Endometrial microvascular endothelial cells (primary cell): ENCODE results near the gene NRP1. TPM values are rescaled to one million over a fixed set of nuclear protein-coding genes. Genes with fewer than 3 reads are reported as not detected.

Source experiments
- in situ Hi-C: cut with HindIII; loops from 2 replicates; pipeline ENCODE4 v1.10.0; 2017; ENCODE audit warnings: low sequenced_read_pairs, low pct_unique_long_range_greater_than_20kb; ENCODE audit errors: inconsistent ontology term
- total RNA-seq: library from RNA; depleted of rRNA; stranded (reverse); fragments of >200 nt; gene quantifications from one replicate; pipeline ENCODE4 v1.2.3, GENCODE V29; 2015; ENCODE audit errors: inconsistent ontology term

NRP1 gene
- total RNA-seq, 1 donor from 2014 or later: 149 TPM

- in situ Hi-C loops: no loop called here
Measured at GRCh38 chr10:33329178-33329577, 5.3 kb downstream of the NRP1 start.

- in situ Hi-C loops: no loop called here
Measured at GRCh38 chr10:33328253-33328652, 6.2 kb downstream of the NRP1 start.

GRCh38 chr10:33327751-33328150 lies 6.7 kb downstream of the NRP1 start:
- in situ Hi-C loops: no loop called here

- in situ Hi-C loops: no loop called here
Measured at GRCh38 chr10:33326933-33327332, 7.5 kb downstream of the NRP1 start.

GRCh38 chr10:33325929-33326328 lies 8.5 kb downstream of the NRP1 start:
- in situ Hi-C loops: no loop called here

- in situ Hi-C loops: no loop called here
Measured at GRCh38 chr10:33323721-33324120, 10.7 kb downstream of the NRP1 start.

- in situ Hi-C loops: no loop called here
Measured at GRCh38 chr10:33321516-33321915, 13.0 kb downstream of the NRP1 start.

GRCh38 chr10:33320288-33320687 lies 14.2 kb downstream of the NRP1 start:
- in situ Hi-C loops: no loop called here

GRCh38 chr10:33315891-33316290 lies 18.6 kb downstream of the NRP1 start:
- in situ Hi-C loops: no loop called here

GRCh38 chr10:33314811-33315561 lies 19.5 kb downstream of the NRP1 start:
- in situ Hi-C loops: no loop called here

- in situ Hi-C loops: no loop called here
Measured at GRCh38 chr10:33311640-33312039, 22.8 kb downstream of the NRP1 start.

- in situ Hi-C loops: no loop called here
Measured at GRCh38 chr10:33310853-33311252, 23.6 kb downstream of the NRP1 start.

- in situ Hi-C loops: no loop called here
Measured at GRCh38 chr10:33309406-33309805, 25.1 kb downstream of the NRP1 start.

GRCh38 chr10:33307835-33308234 lies 26.6 kb downstream of the NRP1 start:
- in situ Hi-C loops: no loop called here

- in situ Hi-C loops: no loop called here
Measured at GRCh38 chr10:33306701-33307519, 27.6 kb downstream of the NRP1 start.

- in situ Hi-C loops: no loop called here
Measured at GRCh38 chr10:33306126-33306525, 28.3 kb downstream of the NRP1 start.

GRCh38 chr10:33304423-33305225 lies 29.8 kb downstream of the NRP1 start:
- in situ Hi-C loops: no loop called here

- in situ Hi-C loops: no loop called here
Measured at GRCh38 chr10:33303988-33304387, 30.5 kb downstream of the NRP1 start.

GRCh38 chr10:33302208-33302829 lies 32.1 kb downstream of the NRP1 start:
- in situ Hi-C loops: no loop called here
